ENCODE results near the gene TEX9.

TEX9 gene

DNA sequence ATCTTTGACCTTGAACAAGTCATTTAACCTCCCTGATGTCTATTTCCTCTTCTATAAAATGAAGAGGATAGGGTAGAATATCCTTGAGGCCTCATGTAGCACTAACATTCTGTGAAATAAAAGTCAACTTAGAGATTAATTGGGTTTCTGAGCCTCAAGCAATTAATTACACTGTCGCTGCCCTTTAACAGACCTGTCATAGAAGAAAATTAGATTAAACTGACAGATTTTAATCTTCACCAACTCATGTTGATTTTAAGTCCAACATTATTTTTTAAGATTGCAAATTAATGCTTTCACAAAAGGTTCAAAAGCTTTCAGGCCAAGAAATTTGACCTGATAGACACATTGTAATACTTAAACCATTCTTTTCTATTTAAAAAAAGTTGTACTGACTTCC is 107.8 kb downstream of the TEX9 start:
- peaks cover 10% of the 10 kb centered on the region for H3K27me3 Mint-ChIP-seq (ENCODE audit: low read depth)
- DNase-seq (ENCODE audit: low spot score) = no peak
- H3K9me3 Mint-ChIP-seq = no peaks in the 10 kb centered on the region
- no peak overlapping the region for H3K27ac Mint-ChIP-seq
- peaks cover 12% of the 10 kb centered on the region for H3K4me1 Mint-ChIP-seq (ENCODE audit: low read depth)
- H3K4me3 Mint-ChIP-seq = no peak overlapping the region
- no peaks in the 10 kb centered on the region for H3K36me3 Mint-ChIP-seq (ENCODE audit: low read depth)

DNA sequence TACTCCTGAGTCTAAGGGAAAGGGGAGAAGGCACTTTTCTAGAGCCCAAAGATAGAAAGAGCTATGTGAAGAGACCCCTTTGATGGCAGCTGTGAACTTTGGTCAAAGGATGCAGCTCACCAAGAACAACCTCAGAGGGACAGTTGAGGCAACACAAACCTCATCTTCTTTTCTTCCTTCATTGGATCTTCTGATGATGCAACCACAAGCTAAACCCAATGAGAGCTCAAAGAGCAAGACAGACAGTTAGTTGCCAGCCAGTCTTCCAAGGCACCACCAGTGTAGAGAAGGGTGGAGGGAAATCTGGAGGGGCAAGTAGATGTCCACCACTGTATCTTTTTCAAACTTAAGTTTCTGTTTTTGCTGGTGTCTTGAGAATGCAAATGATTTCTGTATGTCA is 110.1 kb downstream of the TEX9 start:
- Mint-ChIP-seq H3K27ac (no peak overlapping the region), H3K9me3 (no peaks in the 10 kb centered on the region), H3K4me1 (ENCODE audit: low read depth) (no peaks in the 10 kb centered on the region), H3K36me3 (ENCODE audit: low read depth) (no peaks in the 10 kb centered on the region), H3K4me3 (no peak overlapping the region), H3K27me3 (ENCODE audit: low read depth) (peaks cover 15% of the 10 kb centered on the region)
- no peak for DNase-seq (ENCODE audit: low spot score)
